Mesendoderm (in vitro differentiated cells): Measurements from ENCODE around the gene ZMAT2.
"Not testable (repeated sequence)": the region's sequence is repeated elsewhere in the genome, so short reads cannot be mapped to it uniquely, and the experiment has no call there.

ENCODE experiments used
- DNase-seq: peaks from one replicate; pipeline ENCODE4 v3.0.0; 2013
- H2AK5ac ChIP-seq: 2 replicates; pipeline ENCODE4 v1.6.1; 2013; ENCODE audit warnings: low read length, inconsistent platforms
- H2BK120ac ChIP-seq: 2 replicates; pipeline ENCODE4 v1.6.1; 2013; ENCODE audit warnings: low read depth, mild to moderate bottlenecking, low read length, moderate library complexity, mixed read lengths
- H2BK15ac ChIP-seq: replicated peaks from 2 replicates; pipeline ENCODE4 v1.6.1; 2013; ENCODE audit warnings: low read depth, mild to moderate bottlenecking, moderate library complexity
- H2BK5ac ChIP-seq: 2 replicates; pipeline ENCODE4 v1.6.1; 2013; ENCODE audit warnings: low read length, inconsistent platforms
- H3K18ac ChIP-seq: 2 replicates; pipeline ENCODE4 v1.6.1; 2013; ENCODE audit warnings: mild to moderate bottlenecking, low read length, mixed read lengths
- H3K23ac ChIP-seq: one replicate; pipeline ENCODE4 v1.6.1; 2013; ENCODE audit warnings: low read length
- H3K27ac ChIP-seq: 2 replicates; pipeline ENCODE4 v1.5.1; 2013; ENCODE audit warnings: low read depth, mild to moderate bottlenecking, inconsistent platforms, low read length, moderate library complexity
- H3K27me3 ChIP-seq: 2 replicates; pipeline ENCODE4 v1.6.1; 2013; ENCODE audit warnings: low read length, control low read depth, mild to moderate bottlenecking, inconsistent platforms; ENCODE audit not compliant: insufficient read depth, poor library complexity
- H3K36me3 ChIP-seq: 2 replicates; pipeline ENCODE4 v1.6.1; 2013; ENCODE audit warnings: low read length, inconsistent platforms; ENCODE audit not compliant: control insufficient read depth, insufficient read depth
- H3K4ac ChIP-seq: one replicate; pipeline ENCODE4 v1.6.1; 2013; ENCODE audit warnings: low read depth, mild to moderate bottlenecking, low read length, moderate library complexity
- H3K4me1 ChIP-seq: 2 replicates; pipeline ENCODE4 v1.6.1; 2013; ENCODE audit warnings: low read depth, low read length, inconsistent platforms; ENCODE audit not compliant: control insufficient read depth
- H3K4me2 ChIP-seq: 2 replicates; pipeline ENCODE4 v1.6.1; 2013; ENCODE audit warnings: low read length
- H3K4me3 ChIP-seq: 2 replicates; pipeline ENCODE4 v1.5.1; 2013; ENCODE audit warnings: mild to moderate bottlenecking, low read length
- H3K56ac ChIP-seq: one replicate; pipeline ENCODE4 v1.6.1; 2013; ENCODE audit warnings: low read length
- H3K79me1 ChIP-seq: 2 replicates; pipeline ENCODE4 v1.6.1; 2013; ENCODE audit warnings: low read length, inconsistent platforms
- H3K79me2 ChIP-seq: 2 replicates; pipeline ENCODE4 v1.6.1; 2013; ENCODE audit warnings: mild to moderate bottlenecking, low read length; ENCODE audit not compliant: control insufficient read depth, insufficient read depth
- H3K9ac ChIP-seq: 2 replicates; pipeline ENCODE4 v1.6.1; 2013; ENCODE audit warnings: low read length, inconsistent platforms
- H4K5ac ChIP-seq: one replicate; pipeline ENCODE4 v1.6.1; 2013; ENCODE audit warnings: low read length
- H4K8ac ChIP-seq: one replicate; pipeline ENCODE4 v1.6.1; 2013; ENCODE audit warnings: low read depth, mild to moderate bottlenecking, control low read depth, low read length, moderate library complexity
- WGBS: extraction: QIAGEN DNeasy Blood & Tissue Kit; methylation state at CpG from one replicate; pipeline ENCODE4 v1.1.7; 2013; ENCODE audit warnings: low lambda C conversion rate, missing lambda C conversion rate; ENCODE audit not compliant: insufficient coverage; ENCODE audit errors: extremely low coverage; 5-methylcytosine and 5-hydroxymethylcytosine counted together

The ZMAT2 gene

DNA sequence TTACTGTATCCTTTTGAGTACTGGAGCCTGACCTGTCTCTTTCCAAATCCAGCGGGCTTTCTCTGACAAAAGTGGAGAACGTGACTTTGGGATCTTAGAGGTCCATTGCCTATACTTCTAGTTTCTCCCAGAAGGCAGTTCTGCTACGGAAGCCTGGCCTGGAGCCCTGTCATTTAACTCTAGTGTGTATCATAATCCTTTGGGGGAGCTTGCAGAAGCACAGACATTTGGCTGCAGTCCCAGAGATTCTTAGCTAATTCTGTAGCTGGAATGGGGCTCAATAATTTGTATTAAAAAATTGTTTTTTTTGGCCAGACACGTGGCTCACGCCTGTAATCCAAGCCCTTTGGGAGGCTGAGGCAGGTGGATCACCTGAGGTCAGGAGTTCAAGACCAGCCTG, 6.0 kb upstream of the ZMAT2 start:
- H3K18ac ChIP-seq: no peak overlapping the region
- H3K36me3 ChIP-seq: peaks cover 17% of the 10 kb centered on the region
- H2BK15ac ChIP-seq: no peak overlapping the region
- no peak overlapping the region for H3K4me2 ChIP-seq
- no peak overlapping the region for H2BK120ac ChIP-seq
- H2AK5ac ChIP-seq: no peak overlapping the region
- no peak for DNase-seq
- H3K4me3 ChIP-seq: no peak overlapping the region
- no peak overlapping the region for H3K23ac ChIP-seq
- H3K79me1 ChIP-seq: peaks cover 16% of the 10 kb centered on the region
- H4K5ac ChIP-seq: no peak overlapping the region
- H4K8ac ChIP-seq: no peak overlapping the region
- no peaks in the 10 kb centered on the region for H3K27me3 ChIP-seq
- H3K4ac ChIP-seq: no peak overlapping the region
- H3K4me1 ChIP-seq: peaks cover 4% of the 10 kb centered on the region
- no peak overlapping the region for H2BK5ac ChIP-seq
- WGBS: no CpG with 5 or more reads among the region's 5 CpGs
- no peak overlapping the region for H3K56ac ChIP-seq
- H3K27ac ChIP-seq: no peak overlapping the region
- H3K9ac ChIP-seq: no peak overlapping the region
- peaks cover 26% of the 10 kb centered on the region for H3K79me2 ChIP-seq

DNA sequence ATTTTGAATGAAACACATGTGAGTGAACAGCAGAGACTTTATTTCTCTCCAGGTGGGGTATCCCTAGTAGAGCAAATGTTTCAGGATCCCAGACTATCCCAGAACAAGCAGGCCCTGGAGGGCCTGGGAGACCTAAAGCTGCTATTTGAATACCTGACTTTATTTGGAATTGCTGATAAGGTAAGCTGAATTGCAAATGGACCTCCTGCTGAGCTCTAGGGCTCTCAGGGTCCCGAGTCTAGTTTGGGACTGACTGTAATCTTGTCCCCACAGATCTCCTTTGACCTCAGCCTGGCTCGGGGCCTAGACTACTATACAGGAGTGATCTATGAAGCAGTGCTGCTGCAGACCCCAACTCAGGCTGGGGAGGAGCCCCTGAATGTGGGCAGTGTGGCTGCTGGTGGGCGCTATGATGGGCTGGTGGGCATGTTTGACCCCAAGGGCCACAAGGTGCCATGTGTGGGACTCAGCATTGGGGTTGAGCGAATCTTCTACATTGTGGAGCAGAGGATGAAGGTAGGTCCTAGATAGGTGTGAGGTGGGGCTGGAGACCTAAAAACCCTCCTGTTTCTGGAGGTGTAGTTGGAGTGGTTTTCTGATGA, 3.3 kb upstream of the ZMAT2 start:
- no peak overlapping the region for H2BK15ac ChIP-seq
- no peak overlapping the region for H3K9ac ChIP-seq
- no peaks in the 10 kb centered on the region for H3K27me3 ChIP-seq
- WGBS: no CpG with 5 or more reads among the region's 4 CpGs
- H3K4ac ChIP-seq: no peak overlapping the region
- no peak overlapping the region for H3K23ac ChIP-seq
- H3K18ac ChIP-seq: no peak overlapping the region
- peaks cover 25% of the 10 kb centered on the region for H3K79me2 ChIP-seq
- no peak overlapping the region for H3K27ac ChIP-seq
- H3K4me2 ChIP-seq: no peak overlapping the region
- no peak overlapping the region for H2BK120ac ChIP-seq
- no peak overlapping the region for H3K4me3 ChIP-seq
- peaks cover 17% of the 10 kb centered on the region for H3K36me3 ChIP-seq
- H3K4me1 ChIP-seq: peaks cover 2% of the 10 kb centered on the region
- peak overlapping the region; percentile 39 for H3K56ac ChIP-seq
- H2AK5ac ChIP-seq: no peak overlapping the region
- DNase-seq: peak; percentile 76
- H4K5ac ChIP-seq: no peak overlapping the region
- no peak overlapping the region for H2BK5ac ChIP-seq
- H4K8ac ChIP-seq: no peak overlapping the region
- peaks cover 13% of the 10 kb centered on the region for H3K79me1 ChIP-seq

DNA sequence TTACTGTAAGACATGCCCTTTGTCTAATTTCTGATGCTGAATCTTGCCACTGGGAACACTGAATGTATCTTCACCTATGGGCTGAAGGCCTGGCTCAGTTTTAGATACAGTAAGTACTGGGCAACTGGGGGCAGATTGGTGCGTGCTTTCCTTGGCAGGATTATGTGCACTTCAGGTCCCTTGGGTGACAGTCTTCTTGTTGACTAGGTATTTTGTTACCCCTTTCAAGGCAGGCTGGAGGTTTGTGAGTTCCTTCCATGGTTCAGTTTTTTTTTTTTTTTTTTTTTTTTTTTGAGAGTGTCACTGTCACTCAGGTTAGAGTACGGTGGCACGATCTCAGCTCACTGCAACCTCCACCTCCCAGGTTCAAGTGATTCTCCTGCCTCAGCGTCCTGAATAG, 7.6 kb downstream of the ZMAT2 start:
- Histone ChIP-seq H2BK5ac (no peak overlapping the region), H3K9ac (no peak overlapping the region), H3K79me1 (no peaks in the 10 kb centered on the region), H3K27me3 (no peaks in the 10 kb centered on the region), H3K23ac (no peak overlapping the region), H3K4me3 (no peak overlapping the region), H4K8ac (no peak overlapping the region), H3K36me3 (peaks cover 5% of the 10 kb centered on the region), H2BK120ac (no peak overlapping the region), H3K56ac (no peak overlapping the region), H4K5ac (no peak overlapping the region), H3K18ac (no peak overlapping the region), H3K4ac (no peak overlapping the region), H3K79me2 (no peaks in the 10 kb centered on the region), H3K4me1 (no peaks in the 10 kb centered on the region), H2AK5ac (no peak overlapping the region), H2BK15ac (no peak overlapping the region), H3K27ac (no peak overlapping the region), H3K4me2 (no peak overlapping the region)
- WGBS: no CpG with 5 or more reads among the region's 4 CpGs
- DNase-seq: no peak

DNA sequence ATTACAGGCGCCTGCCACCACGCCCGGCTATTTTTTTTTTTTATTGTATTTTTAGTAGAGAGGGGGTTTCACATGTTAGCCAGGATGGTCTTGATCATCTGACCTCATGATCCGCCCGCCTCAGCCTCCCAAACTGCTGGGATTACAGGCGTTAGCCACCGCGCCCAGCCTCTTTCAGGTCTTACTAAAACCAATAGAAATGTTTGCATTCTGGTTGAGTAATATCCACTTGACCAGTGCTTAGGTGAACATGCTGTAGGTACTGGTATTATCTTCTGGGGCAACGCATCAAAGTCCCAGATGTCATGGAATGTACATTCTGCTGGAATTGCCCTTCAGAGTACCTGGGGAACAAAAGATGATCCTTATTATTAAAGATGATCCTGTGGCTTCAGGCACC, 8.5 kb downstream of the ZMAT2 start:
- not testable (repeated sequence) for H3K79me1 ChIP-seq, H3K56ac ChIP-seq, H3K27me3 ChIP-seq, H4K5ac ChIP-seq, H2BK120ac ChIP-seq, H3K36me3 ChIP-seq, H3K4me1 ChIP-seq, H2AK5ac ChIP-seq, H3K79me2 ChIP-seq, H3K27ac ChIP-seq, H3K4me3 ChIP-seq, H3K4ac ChIP-seq, DNase-seq, H3K18ac ChIP-seq, H2BK15ac ChIP-seq, H2BK5ac ChIP-seq, H4K8ac ChIP-seq, H3K23ac ChIP-seq, H3K4me2 ChIP-seq, H3K9ac ChIP-seq
- no CpG with 5 or more reads among the region's 9 CpGs for WGBS

DNA sequence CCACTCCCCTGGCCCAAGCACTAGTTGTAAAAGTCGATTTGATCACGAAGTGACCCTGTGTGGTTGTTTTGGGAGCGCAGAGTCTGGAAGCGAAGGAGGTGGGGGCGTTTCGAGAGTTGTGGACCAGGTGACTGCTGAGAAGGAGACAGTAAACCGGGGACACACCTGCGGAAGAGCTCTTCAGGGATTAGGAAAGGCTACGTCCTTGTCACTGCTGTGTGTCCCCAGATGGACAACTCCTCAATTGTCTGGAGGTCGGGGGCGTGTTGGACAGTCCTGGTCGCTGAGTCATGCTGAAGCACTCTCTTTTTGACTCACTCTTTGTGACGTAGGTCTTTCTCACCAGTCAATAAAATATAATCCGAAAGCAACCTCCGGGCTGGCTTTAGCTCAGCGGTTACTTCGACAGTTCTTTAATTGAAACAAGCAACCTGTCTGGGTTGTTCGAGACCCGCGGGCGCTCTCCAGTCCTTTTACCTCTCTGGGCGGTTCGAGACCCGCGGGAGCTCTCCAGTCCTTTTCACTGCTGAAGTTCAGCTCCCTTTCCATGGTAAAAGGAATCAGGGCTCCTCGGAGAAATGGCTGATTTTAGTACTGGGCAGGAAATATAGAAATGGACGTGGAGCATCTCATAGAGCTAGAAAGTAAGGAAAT, 10.8 kb downstream of the ZMAT2 start:
- Histone ChIP-seq H3K9ac (peak overlapping the region; percentile 60), H3K4ac (no peak overlapping the region), H3K18ac (no peak overlapping the region), H3K79me1 (no peaks in the 10 kb centered on the region), H3K4me1 (no peaks in the 10 kb centered on the region), H3K56ac (peak overlapping the region; percentile 73), H2BK120ac (no peak overlapping the region), H3K23ac (no peak overlapping the region), H3K27me3 (no peaks in the 10 kb centered on the region), H4K8ac (no peak overlapping the region), H2BK5ac (no peak overlapping the region), H2AK5ac (no peak overlapping the region), H3K27ac (peak overlapping the region; percentile 51), H3K4me2 (peak overlapping the region; percentile 65), H2BK15ac (no peak overlapping the region), H3K36me3 (no peaks in the 10 kb centered on the region), H4K5ac (no peak overlapping the region), H3K79me2 (no peaks in the 10 kb centered on the region), H3K4me3 (peak overlapping the region; percentile 38)
- no CpG with 5 or more reads among the region's 27 CpGs for WGBS
- peak; percentile 95 for DNase-seq

DNA sequence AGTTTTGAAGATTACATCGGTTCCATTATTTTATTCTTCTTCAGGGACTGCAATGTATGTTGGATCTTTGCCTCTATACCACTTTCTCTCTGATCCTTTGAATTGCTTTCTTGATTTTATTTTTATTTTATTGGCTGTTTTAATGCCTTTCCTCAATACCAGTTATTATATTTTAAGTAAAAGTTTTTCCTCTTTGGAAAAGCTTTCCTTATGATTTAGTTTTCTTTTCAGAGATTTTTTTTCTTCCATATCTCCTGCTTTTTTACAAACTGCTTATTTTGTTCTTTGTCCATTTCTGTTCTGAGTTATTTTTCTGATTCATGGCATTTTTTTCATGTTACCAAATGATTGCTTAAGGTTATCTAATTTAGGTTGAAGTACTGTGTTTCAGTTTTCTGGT, 11.5 kb downstream of the ZMAT2 start:
- no peaks in the 10 kb centered on the region for H3K79me2 ChIP-seq
- no peak overlapping the region for H3K27ac ChIP-seq
- no peak for DNase-seq
- no peak overlapping the region for H2BK5ac ChIP-seq
- H3K4me1 ChIP-seq: no peaks in the 10 kb centered on the region
- H4K5ac ChIP-seq: no peak overlapping the region
- no peak overlapping the region for H3K4ac ChIP-seq
- H3K56ac ChIP-seq: no peak overlapping the region
- no peaks in the 10 kb centered on the region for H3K79me1 ChIP-seq
- H3K4me3 ChIP-seq: no peak overlapping the region
- no peak overlapping the region for H3K18ac ChIP-seq
- no peak overlapping the region for H3K23ac ChIP-seq
- no peak overlapping the region for H3K4me2 ChIP-seq
- H2AK5ac ChIP-seq: no peak overlapping the region
- no peak overlapping the region for H3K9ac ChIP-seq
- H2BK15ac ChIP-seq: no peak overlapping the region
- no peaks in the 10 kb centered on the region for H3K27me3 ChIP-seq
- H3K36me3 ChIP-seq: no peaks in the 10 kb centered on the region
- no CpG with 5 or more reads among the region's 1 CpG for WGBS
- H2BK120ac ChIP-seq: no peak overlapping the region
- H4K8ac ChIP-seq: no peak overlapping the region
